ENCODE results near the gene FASTKD1.
"Not testable (repeated sequence)": the region's sequence is repeated elsewhere in the genome, so short reads cannot be mapped to it uniquely, and the experiment has no call there.

FASTKD1 gene

GRCh38 chr2:169583518-169583917 lies 9.9 kb upstream of the FASTKD1 start:
- no peak for DNase-seq (ENCODE audit: low read depth)
- no peak for TF ChIP-seq CTCF (IDR thresholded peaks at IDR 0.05; ENCODE audit: control insufficient read depth, insufficient read depth, low read depth, low read length, missing control alignments)
- no peak overlapping the region for H3K4me3 ChIP-seq (ENCODE audit: control insufficient read depth, low read depth, low read length)

- not testable (repeated sequence) for DNase-seq (ENCODE audit: low read depth); H3K4me3 ChIP-seq (ENCODE audit: control insufficient read depth, low read depth, low read length)
Observed at GRCh38 chr2:169582552-169583266, 9.0 kb upstream of the FASTKD1 start.

GRCh38 chr2:169579044-169579443 lies 5.4 kb upstream of the FASTKD1 start:
- no peak overlapping the region for H3K4me3 ChIP-seq (ENCODE audit: control insufficient read depth, low read depth, low read length)
- no peak for DNase-seq (ENCODE audit: low read depth)
- no peak for TF ChIP-seq CTCF (IDR thresholded peaks at IDR 0.05; ENCODE audit: control insufficient read depth, insufficient read depth, low read depth, low read length, missing control alignments)

GRCh38 chr2:169575264-169575663 lies 1.6 kb upstream of the FASTKD1 start:
- not testable (repeated sequence) for H3K4me3 ChIP-seq (ENCODE audit: control insufficient read depth, low read depth, low read length); DNase-seq (ENCODE audit: low read depth)

- not testable (repeated sequence) for DNase-seq (ENCODE audit: low read depth); H3K4me3 ChIP-seq (ENCODE audit: control insufficient read depth, low read depth, low read length)
Observed at GRCh38 chr2:169574539-169574938, 874 bp upstream of the FASTKD1 start.

GRCh38 chr2:169573974-169574299 lies 272 bp upstream of the FASTKD1 start:
- H3K4me3 ChIP-seq (ENCODE audit: control insufficient read depth, low read depth, low read length): peak overlapping the region; percentile 70
- no peak for DNase-seq (ENCODE audit: low read depth)
- no peak for TF ChIP-seq CTCF (IDR thresholded peaks at IDR 0.05; ENCODE audit: control insufficient read depth, insufficient read depth, low read depth, low read length, missing control alignments)

GRCh38 chr2:169572821-169573159 lies 875 bp downstream of the FASTKD1 start:
- peak overlapping the region; percentile 70 for H3K4me3 ChIP-seq (ENCODE audit: control insufficient read depth, low read depth, low read length)
- TF ChIP-seq CTCF (IDR thresholded peaks at IDR 0.05; ENCODE audit: control insufficient read depth, insufficient read depth, low read depth, low read length, missing control alignments): no peak
- DNase-seq (ENCODE audit: low read depth): no peak

- DNase-seq (ENCODE audit: low read depth): no peak
- no peak overlapping the region for H3K4me3 ChIP-seq (ENCODE audit: control insufficient read depth, low read depth, low read length)
- TF ChIP-seq CTCF (IDR thresholded peaks at IDR 0.05; ENCODE audit: control insufficient read depth, insufficient read depth, low read depth, low read length, missing control alignments): no peak
Observed at GRCh38 chr2:169572189-169572588, 1.5 kb downstream of the FASTKD1 start.
